AG04450 (cell line): ENCODE data around the gene TRIM37. TPM values are rescaled to one million over a fixed set of nuclear protein-coding genes. Genes with fewer than 3 reads are reported as not detected.

Experiments used
- CTCF ChIA-PET: fragments of 300-600, 350-600 bp; formaldehyde crosslinking; extraction: SDS; loops from one replicate; lab custom pipeline; 2022; ENCODE audit warnings: antibody characterized with exemption, inconsistent platforms; lab: Charles Lee
- POLR2A ChIA-PET: fragments of 350-600 bp; formaldehyde crosslinking; extraction: SDS; loops from one replicate; lab custom pipeline; 2021; ENCODE audit warnings: antibody characterized with exemption, inconsistent platforms; lab: Yijun Ruan, JAX
- DNase-seq: peaks from one replicate; pipeline ENCODE4 v3.0.0-alpha.2; 2011; ENCODE audit warnings: low read depth, low spot score
- H3K27ac ChIP-seq: one replicate; pipeline ENCODE4 v1.5.1; 2012; ENCODE audit warnings: low read depth, low read length, control low read depth
- H3K27me3 ChIP-seq: one replicate; pipeline ENCODE4 v1.6.0; 2012; ENCODE audit warnings: low read length; ENCODE audit not compliant: control insufficient read depth, insufficient read depth
- H3K4me3 ChIP-seq: 2 replicates; pipeline ENCODE4 v1.5.1; 2011; ENCODE audit warnings: mild to moderate bottlenecking, low read depth, low read length, control low read depth
- H3K9me3 ChIP-seq: 2 replicates; pipeline ENCODE4 v1.5.1; 2012; ENCODE audit warnings: low read length; ENCODE audit not compliant: control insufficient read depth, insufficient read depth
- polyA plus RNA-seq: library from polyadenylated mRNA; depleted of rRNA; stranded (reverse); fragments of >200 nt; gene quantifications from 2 replicates; pipeline ENCODE4 v1.2.3, GENCODE V29; 2011
- TF ChIP-seq, protein P1 (sequence below): IDR thresholded peaks from 2 replicates; pipeline ENCODE4 v1.5.1; 2011; ENCODE audit warnings: low read depth, low read length, control low read depth, inconsistent platforms

The TRIM37 gene
- polyA plus RNA-seq, 1 experiment: 34.8 TPM

DNA sequence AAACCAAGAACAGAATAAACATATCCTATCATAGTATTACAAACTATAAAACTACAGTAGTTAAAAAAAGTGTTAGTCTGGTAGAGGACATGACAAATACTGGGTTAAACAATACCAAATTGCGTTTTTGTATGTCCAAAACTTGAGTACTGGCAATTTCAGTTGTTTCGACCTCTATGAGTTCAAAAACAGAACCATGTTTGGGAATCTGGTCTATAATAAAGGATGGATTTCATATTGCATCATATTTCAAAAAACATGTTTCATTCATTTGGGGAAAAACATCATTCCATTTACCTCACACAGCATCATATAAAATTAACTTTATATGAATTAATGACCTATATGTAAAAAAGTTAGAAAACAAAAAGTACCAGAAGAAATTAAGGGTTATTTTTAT lies 81.8 kb downstream of the TRIM37 start:
- Histone ChIP-seq H3K27me3 (no peaks in the 10 kb centered on the region), H3K9me3 (no peaks in the 10 kb centered on the region), H3K27ac (no peak overlapping the region), H3K4me3 (no peak overlapping the region)
- POLR2A ChIA-PET: no interaction called here
- TF ChIP-seq, protein P1, sequence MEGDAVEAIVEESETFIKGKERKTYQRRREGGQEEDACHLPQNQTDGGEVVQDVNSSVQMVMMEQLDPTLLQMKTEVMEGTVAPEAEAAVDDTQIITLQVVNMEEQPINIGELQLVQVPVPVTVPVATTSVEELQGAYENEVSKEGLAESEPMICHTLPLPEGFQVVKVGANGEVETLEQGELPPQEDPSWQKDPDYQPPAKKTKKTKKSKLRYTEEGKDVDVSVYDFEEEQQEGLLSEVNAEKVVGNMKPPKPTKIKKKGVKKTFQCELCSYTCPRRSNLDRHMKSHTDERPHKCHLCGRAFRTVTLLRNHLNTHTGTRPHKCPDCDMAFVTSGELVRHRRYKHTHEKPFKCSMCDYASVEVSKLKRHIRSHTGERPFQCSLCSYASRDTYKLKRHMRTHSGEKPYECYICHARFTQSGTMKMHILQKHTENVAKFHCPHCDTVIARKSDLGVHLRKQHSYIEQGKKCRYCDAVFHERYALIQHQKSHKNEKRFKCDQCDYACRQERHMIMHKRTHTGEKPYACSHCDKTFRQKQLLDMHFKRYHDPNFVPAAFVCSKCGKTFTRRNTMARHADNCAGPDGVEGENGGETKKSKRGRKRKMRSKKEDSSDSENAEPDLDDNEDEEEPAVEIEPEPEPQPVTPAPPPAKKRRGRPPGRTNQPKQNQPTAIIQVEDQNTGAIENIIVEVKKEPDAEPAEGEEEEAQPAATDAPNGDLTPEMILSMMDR: no peak
- CTCF ChIA-PET: no interaction called here
- DNase-seq: no peak

DNA sequence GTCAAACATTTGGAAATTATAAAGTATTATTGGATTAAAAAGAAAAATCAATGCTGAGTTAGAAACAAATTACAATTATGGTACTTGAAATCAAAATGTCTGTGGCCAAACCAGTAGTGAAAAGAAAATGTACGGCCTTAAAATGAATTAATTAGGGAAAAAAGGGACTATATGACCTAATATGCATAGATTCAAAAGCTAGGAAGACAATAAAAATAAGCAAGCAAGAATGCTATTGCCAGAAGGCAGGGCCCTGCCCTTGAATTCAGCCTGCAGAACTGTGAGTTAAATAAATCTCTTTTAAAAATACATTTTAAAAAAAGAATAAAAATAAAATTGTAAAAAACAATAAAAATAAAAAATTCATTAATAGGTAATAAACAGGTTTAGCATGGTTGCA lies 88.7 kb downstream of the TRIM37 start:
- ChIA-PET POLR2A (interaction anchor here (0.6 kb wide), 1 partner anchor 302 kb away, joined by 6 read pairs; no protein-coding TSS in a partner anchor), CTCF (no interaction called here)
- Histone ChIP-seq H3K27me3 (no peaks in the 10 kb centered on the region), H3K9me3 (no peaks in the 10 kb centered on the region), H3K4me3 (no peak overlapping the region), H3K27ac (no peak overlapping the region)
- TF ChIP-seq, protein P1: no peak
- no peak for DNase-seq

DNA sequence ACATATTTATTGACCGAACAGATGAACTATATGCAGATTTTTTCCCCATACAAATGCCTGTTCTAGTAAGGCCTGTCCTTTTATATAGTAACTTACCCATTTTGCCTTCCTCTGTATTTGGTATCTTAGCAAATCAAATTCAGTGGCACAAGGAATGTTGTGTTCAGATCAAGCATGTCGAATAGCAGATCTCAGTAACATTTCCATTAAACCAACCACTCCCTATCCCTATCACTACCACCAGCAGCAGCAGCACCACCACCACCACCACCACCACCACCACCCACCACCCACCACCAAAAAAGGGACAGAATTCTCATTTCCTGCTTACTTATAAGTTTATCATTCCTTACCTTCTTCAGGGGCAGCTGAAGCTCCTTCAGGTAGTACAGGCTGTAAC lies 94.7 kb downstream of the TRIM37 start:
- DNase-seq: no peak
- TF ChIP-seq, protein P1: no peak
- Histone ChIP-seq H3K4me3 (no peak overlapping the region), H3K9me3 (no peaks in the 10 kb centered on the region), H3K27ac (no peak overlapping the region), H3K27me3 (no peaks in the 10 kb centered on the region)
- ChIA-PET POLR2A (interaction anchor here (0.8 kb wide), 1 partner anchor 380 kb away, joined by 3 read pairs; no protein-coding TSS in a partner anchor), CTCF (no interaction called here)

DNA sequence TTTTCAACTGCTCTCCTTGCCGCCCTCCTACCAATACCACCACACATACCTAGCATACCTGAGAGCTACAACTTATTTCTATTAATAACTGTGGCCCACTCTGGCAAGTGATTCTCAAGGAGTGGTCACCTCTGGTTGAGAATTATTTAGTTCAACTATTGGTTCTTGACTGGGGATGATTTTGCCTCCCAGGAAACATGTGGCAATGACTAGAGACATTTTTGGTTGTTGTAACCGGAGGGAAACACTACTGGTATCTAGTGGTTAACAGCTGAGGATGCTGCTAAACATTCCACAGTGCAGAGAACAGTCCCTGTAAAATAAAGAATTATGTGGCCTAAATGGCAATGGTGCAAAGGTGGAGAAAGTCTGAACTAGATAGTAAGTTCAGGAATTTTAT lies 96.7 kb downstream of the TRIM37 start:
- ChIA-PET POLR2A (interaction anchor here (0.6 kb wide), 1 partner anchor 29 kb away, joined by 5 read pairs; no protein-coding TSS in a partner anchor), CTCF (interaction anchor here (1.6 to 3.3 kb wide), 2 partner anchors 299 to 491 kb away, joined by 3 to 28 read pairs; no protein-coding TSS in a partner anchor)
- DNase-seq: no peak
- no peak overlapping the region for H3K27ac ChIP-seq
- TF ChIP-seq, protein P1: no peak
- no peaks in the 10 kb centered on the region for H3K27me3 ChIP-seq
- no peaks in the 10 kb centered on the region for H3K9me3 ChIP-seq
- H3K4me3 ChIP-seq: no peak overlapping the region

DNA sequence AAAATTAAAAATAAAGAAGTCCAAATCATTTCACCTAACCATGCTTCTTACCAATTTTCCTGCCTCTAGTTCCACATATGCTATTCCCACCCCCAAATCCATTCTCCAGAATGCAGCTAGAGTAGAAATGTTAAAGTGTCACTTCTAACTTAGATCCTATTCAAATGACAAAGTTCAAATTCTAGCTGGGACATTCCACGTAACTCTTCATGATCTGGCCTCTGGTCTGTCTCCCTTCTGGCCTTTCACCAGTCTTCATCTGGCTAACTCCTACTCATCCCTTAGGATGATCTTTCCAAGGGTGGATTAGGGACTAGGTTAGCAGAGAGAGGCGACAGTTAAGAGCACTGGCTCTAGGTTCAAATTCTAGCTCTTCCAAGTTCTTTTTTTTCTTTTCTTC lies 97.9 kb downstream of the TRIM37 start:
- CTCF ChIA-PET: interaction anchor here (0.6 to 3.3 kb wide), 5 partner anchors 284 to 599 kb away, joined by 3 to 28 read pairs (median 3); no protein-coding TSS in a partner anchor
- TF ChIP-seq, protein P1: no peak
- Histone ChIP-seq H3K4me3 (no peak overlapping the region), H3K9me3 (no peaks in the 10 kb centered on the region), H3K27me3 (no peaks in the 10 kb centered on the region), H3K27ac (no peak overlapping the region)
- DNase-seq: no peak
- POLR2A ChIA-PET: no interaction called here
